ENCODE data around the gene EYA2.

GRCh38 chr20:46865824-46866223, 28.8 kb upstream of the EYA2 start:
- TF ChIP-seq SUZ12 (IDR thresholded peaks at IDR 0.05; ENCODE audit: extremely low read depth, insufficient read depth, insufficient read length) (no peak), ZNF274 (IDR thresholded peaks at IDR 0.05; ENCODE audit: low read depth, low read length) (no peak), YY1 (IDR thresholded peaks at IDR 0.05; ENCODE audit: insufficient read depth, insufficient read length) (no peak)
